Muscle layer of colon (tissue), 2 donors: Measurements from ENCODE around the gene C3orf22.

Experiments used
- H3K27ac ChIP-seq: one replicate; pipeline ENCODE4 v1.7.0; 2013; ENCODE audit warnings: low read depth, mild to moderate bottlenecking, low read length, moderate library complexity
- H3K27me3 ChIP-seq, 2 donors: one replicate each; pipeline ENCODE4 v1.7.0; 2013; ENCODE audit warnings: low read length in 2 of 2, mild to moderate bottlenecking in 2 of 2; ENCODE audit not compliant: insufficient read depth in 2 of 2, control insufficient read depth in 1 of 2
- H3K36me3 ChIP-seq: one replicate; pipeline ENCODE4 v1.7.0; 2013; ENCODE audit warnings: mild to moderate bottlenecking, low read length; ENCODE audit not compliant: insufficient read depth
- H3K4me1 ChIP-seq: one replicate; pipeline ENCODE4 v1.7.0; 2013; ENCODE audit warnings: mild to moderate bottlenecking, low read length; ENCODE audit not compliant: insufficient read depth
- H3K4me3 ChIP-seq, 2 donors: one replicate each; pipeline ENCODE4 v1.7.0; 2013; ENCODE audit warnings: low read length in 2 of 2, low read depth in 1 of 2, mild to moderate bottlenecking in 1 of 2, moderate library complexity in 1 of 2
- H3K9ac ChIP-seq: one replicate; pipeline ENCODE4 v1.7.0; 2013; ENCODE audit warnings: low read length
- H3K9me3 ChIP-seq: one replicate; pipeline ENCODE4 v1.7.0; 2013; ENCODE audit warnings: mild to moderate bottlenecking, low read length
- donor health status: abdominal sarcoma.
- donor health status: Adenocarcinoma of cecum.

C3orf22 gene

DNA sequence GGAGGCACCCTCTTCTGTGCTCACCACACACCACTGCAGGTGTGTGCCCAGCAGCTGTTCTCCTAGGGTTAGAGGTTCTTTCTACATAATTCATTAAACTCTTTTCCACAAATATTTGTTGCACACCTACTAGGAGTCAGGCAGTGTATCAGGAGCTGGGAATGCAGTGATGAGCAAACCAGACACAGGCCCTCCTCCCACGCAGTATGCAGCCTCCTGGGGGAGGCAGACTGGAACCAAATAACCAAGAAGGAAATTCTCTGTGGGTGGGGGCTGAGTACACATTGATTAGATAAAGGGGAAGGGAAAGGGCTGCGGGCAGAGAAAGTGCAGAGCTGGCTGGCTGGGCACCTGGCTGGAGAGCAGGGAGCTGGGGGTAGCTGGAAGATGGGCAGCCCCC lies 18.5 kb upstream of the C3orf22 start:
- Histone ChIP-seq H3K4me1 (no peaks in the 10 kb centered on the region), H3K9ac (no peak overlapping the region), H3K36me3 (no peaks in the 10 kb centered on the region), H3K4me3 (no peak overlapping the region), H3K27me3 (no peaks in the 10 kb centered on the region), H3K9me3 (no peaks in the 10 kb centered on the region), H3K27ac (no peak overlapping the region)

DNA sequence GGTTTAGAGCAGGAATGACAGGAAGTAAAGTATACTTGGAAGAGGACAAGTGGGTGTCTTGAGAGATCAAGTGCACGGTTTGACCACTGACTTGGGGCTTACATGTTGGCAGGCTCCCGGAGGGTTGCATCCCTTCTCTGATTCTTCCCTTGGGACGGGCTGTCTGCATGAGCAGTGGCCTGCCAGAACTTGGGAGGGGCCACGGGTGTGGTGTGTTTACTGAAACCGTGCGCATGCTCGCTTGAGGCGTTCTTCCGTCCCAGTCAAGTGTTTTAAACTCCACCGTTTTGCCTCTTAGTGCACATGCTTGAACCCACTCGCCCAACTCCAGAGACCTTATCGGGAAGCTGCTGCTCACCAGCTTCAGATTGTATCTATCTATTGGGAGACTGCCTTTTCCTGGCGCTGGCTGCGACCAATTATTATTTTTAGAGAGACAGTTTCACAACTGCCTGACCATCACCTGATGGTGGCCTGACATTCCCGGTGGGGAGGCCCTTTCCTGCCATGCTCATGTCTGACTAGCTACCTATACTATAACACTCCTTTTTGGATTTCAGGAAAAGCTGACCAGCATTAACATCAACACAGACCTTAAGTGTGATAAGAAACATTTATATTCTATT lies 14.9 kb upstream of the C3orf22 start:
- Histone ChIP-seq H3K4me3 (no peak overlapping the region), H3K27ac (no peak overlapping the region), H3K9me3 (no peaks in the 10 kb centered on the region), H3K27me3 (no peaks in the 10 kb centered on the region), H3K4me1 (no peaks in the 10 kb centered on the region), H3K36me3 (no peaks in the 10 kb centered on the region), H3K9ac (no peak overlapping the region)

DNA sequence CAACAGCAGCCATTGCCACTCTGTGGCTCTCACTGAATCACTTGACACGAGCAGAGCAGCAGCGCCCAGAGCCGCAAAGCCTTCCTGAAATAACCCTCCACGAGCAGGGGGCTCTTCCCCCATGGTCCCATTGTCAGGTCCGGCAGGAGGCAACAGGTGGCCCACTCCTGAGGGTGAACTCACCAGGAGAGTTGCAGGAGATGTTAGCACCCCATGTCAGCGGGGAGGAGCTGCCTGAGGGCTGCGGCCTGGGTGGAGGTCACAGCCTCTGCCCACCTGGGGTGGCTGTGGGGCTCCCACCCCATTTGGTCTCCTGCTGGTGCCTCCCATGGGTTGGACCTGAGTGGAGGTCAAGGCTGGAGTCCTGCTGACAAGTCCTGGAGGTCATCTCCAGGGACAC lies 12.3 kb upstream of the C3orf22 start:
- no peaks in the 10 kb centered on the region for H3K36me3 ChIP-seq

DNA sequence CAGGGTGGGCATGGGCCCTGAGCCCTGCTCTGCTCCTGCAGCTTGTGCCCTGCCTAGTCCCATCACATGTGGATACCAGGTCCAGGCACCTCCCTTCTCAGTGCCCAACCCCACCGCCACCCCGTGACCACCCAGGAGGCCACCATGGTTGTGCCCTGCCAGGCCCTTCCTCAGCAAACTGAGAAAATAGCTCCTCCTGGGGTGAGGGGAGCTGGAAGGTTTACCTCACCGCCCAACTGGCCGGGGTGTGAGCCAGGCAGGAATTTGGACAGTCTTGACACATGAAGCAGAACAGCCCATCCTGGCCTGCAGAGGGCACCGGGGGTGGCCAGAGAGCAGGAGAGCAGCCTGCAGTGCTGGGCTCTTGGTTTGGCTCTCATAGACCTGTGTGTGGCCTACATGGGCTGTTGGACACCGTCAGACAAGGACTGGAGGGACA lies 11.4 kb upstream of the C3orf22 start:
- H3K36me3 ChIP-seq, result no peaks in the 10 kb centered on the region
- no peak overlapping the region for H3K4me3 ChIP-seq
- H3K4me1 ChIP-seq, result no peaks in the 10 kb centered on the region
- no peaks in the 10 kb centered on the region for H3K27me3 ChIP-seq
- no peaks in the 10 kb centered on the region for H3K9me3 ChIP-seq
- no peak overlapping the region for H3K9ac ChIP-seq
- H3K27ac ChIP-seq, result no peak overlapping the region

More for the DNA sequence above, 12.3 kb upstream of the C3orf22 start:
- Histone ChIP-seq H3K4me1 (no peaks in the 10 kb centered on the region), H3K27ac (no peak overlapping the region), H3K4me3 (no peak overlapping the region), H3K27me3 (no peaks in the 10 kb centered on the region), H3K9ac (no peak overlapping the region), H3K9me3 (no peaks in the 10 kb centered on the region)

DNA sequence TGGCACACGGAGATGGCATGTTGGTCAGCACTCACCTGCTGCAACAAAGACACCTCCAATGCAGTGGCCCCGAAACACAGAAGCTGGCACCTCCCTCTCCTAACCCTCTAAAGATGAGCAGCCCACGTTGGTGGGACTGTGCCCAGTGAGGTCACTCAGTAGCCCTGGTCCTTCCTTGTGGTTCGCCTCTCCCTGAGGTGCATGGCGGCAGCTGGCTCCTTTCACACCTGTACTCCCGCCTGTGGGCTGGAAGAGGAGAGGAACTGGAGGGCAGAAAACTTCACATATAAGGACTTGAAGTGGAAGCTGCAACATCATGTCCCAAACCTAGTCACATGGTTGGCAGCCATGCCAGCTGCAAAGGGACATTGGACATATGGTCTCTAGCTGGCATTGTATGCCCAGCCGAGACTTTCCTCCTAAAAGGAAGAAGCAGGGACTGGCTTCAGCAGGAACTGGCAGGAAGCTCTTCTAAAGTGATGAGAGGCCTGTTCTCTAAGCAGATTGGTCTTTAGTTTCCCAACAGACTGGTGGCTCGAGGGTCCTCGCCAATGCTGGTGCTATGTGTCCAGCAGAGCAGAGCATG lies 10.8 kb upstream of the C3orf22 start:
- Histone ChIP-seq H3K36me3 (no peaks in the 10 kb centered on the region), H3K9me3 (no peaks in the 10 kb centered on the region), H3K27me3 (no peaks in the 10 kb centered on the region), H3K4me1 (no peaks in the 10 kb centered on the region), H3K4me3 (no peak overlapping the region), H3K27ac (no peak overlapping the region), H3K9ac (no peak overlapping the region)

DNA sequence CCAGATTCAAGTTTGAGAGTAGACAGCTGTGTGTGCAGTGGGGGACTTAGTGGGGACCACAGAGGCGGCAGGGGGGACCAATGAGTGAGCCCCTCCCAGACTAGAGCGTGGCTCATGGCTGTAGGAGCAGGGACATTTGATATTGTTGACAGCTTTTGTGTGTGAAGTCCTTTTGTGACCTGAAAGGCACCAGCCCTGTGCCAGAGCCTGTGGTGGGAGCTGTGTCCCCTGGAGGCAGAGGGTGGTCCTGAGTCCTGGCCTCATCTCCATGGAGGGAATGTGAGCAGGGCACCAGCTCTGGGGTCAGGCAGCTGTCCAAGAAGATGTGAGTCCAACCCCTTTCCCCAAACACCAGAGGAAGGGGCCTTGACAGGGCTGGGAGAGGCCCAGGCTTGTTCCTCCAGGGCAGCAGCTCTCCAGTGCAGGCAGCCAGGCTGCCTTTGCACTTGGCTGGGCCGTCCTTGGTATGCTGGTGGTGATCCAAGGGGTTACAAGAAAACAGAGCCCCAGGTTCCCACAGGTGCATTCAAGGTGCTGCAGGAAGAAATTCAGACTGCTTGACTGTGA lies 10.1 kb upstream of the C3orf22 start:
- Histone ChIP-seq H3K36me3 (no peaks in the 10 kb centered on the region), H3K27me3 (no peaks in the 10 kb centered on the region), H3K27ac (no peak overlapping the region), H3K4me3 (no peak overlapping the region), H3K4me1 (no peaks in the 10 kb centered on the region), H3K9ac (no peak overlapping the region), H3K9me3 (no peaks in the 10 kb centered on the region)

DNA sequence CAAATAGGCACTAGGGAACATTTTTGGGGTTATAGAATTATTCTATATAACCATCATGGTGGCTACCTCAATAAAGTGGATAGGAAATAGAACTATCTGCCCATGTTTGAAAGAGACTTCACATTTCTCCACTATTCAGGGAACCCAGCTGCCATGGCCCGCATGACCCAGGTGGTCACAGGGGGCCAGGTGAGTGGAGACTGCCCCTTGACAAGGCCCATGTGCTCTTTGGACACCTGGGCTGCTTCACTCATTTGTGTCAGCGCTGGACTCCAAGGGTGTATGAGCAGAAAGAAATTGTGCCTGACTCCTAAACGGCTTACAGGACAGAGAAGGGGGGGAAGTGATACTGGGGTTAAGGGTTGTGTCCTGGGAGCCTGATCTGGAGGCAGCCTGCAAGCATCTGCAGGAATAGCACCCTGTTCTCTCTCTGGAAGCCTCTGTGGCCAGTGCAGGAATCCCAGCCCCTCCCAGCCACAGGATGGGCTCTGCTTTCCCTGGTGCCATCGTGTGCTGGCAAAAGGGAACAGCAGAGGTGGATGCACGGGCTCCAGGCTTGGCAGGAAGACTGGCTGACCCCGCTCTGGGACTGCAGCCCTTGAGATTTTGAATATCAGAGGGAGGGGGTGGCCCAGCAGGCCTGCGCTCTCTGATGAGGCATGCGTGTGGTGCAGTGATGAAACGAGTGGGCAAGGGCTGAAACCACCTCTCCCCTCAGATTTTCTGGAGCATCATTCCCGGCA lies 9.1 kb upstream of the C3orf22 start:
- H3K36me3 ChIP-seq, result no peaks in the 10 kb centered on the region
- no peaks in the 10 kb centered on the region for H3K4me1 ChIP-seq
- no peaks in the 10 kb centered on the region for H3K9me3 ChIP-seq
- no peak overlapping the region for H3K4me3 ChIP-seq
- no peak overlapping the region for H3K9ac ChIP-seq
- H3K27ac ChIP-seq, result no peak overlapping the region
- H3K27me3 ChIP-seq, result no peaks in the 10 kb centered on the region

DNA sequence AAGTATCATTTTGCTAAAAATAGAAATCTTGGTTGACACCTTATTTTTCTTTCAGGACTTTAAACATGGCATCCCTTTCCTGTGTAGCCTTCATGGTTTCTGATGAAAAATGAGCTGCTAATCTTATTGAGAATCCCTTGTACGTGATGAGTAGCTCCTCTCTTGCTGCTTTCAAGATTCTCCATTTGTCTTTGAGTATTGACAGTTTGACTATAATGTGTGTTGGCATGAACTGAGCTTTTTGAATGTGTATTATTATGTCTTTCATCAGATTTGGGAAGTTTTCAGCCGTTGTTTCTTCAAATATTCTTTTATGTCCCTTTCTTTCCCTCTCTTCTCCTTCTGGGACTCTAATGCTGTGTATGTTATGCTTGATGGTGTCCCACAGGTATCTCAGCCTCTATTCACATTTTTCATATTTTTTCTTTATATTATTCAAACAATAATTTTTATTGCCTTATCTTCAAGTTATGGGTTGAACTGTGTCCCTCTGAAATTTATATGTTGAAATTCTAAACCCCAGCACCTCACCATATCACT lies 4.1 kb upstream of the C3orf22 start:
- H3K4me3 ChIP-seq, result no peak overlapping the region
- H3K9me3 ChIP-seq, result no peaks in the 10 kb centered on the region
- no peak overlapping the region for H3K27ac ChIP-seq
- no peak overlapping the region for H3K9ac ChIP-seq
- no peaks in the 10 kb centered on the region for H3K4me1 ChIP-seq
- peaks cover 0 to 4% of the 10 kb centered on the region in 2 donors for H3K27me3 ChIP-seq
- H3K36me3 ChIP-seq, result no peaks in the 10 kb centered on the region

DNA sequence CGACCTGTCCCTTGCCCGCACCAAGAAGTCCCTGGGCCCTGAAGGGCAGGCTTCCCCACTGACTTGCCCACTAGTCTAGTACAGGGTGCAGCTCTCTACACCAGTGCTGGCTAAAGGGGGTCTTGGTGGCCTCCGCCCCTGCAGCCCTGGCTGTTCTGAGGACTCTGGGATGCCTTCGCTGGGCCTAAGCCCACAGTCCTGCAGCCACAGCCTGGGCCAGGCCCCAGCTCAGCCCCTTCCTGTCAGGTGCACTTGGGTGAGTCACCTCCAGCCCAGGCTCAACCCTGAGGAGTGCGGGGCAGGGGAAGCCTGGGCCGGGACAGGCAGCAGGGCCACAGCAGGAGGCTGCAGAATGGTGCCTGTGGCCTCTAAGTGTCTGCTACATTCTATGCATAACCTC lies 971 bp downstream of the C3orf22 start:
- Histone ChIP-seq H3K27ac (no peak overlapping the region), H3K4me1 (no peaks in the 10 kb centered on the region), H3K4me3 (no peak overlapping the region)

DNA sequence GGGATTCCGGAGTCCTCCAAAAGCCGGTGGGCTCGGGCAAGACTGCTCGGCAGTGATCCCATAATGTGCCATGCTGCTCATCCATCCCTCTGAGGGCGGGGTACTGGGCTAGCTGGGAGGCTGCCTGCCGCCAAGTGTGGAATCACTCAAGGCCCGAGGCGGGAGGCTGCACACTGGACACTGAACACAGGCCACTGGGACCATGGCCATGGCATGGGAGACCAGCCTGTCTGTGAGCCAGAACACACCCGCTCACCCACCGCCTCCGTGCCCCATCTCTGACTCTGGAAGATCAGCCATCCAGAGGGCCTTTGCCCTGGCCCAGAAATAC lies 1.4 kb downstream of the C3orf22 start:
- H3K27ac ChIP-seq, result no peak overlapping the region
- H3K9me3 ChIP-seq, result no peaks in the 10 kb centered on the region
- H3K4me3 ChIP-seq, result no peak overlapping the region
- H3K27me3 ChIP-seq, result peaks cover 0 to 4% of the 10 kb centered on the region in 2 donors
- no peaks in the 10 kb centered on the region for H3K36me3 ChIP-seq
- no peak overlapping the region for H3K9ac ChIP-seq
- H3K4me1 ChIP-seq, result no peaks in the 10 kb centered on the region

More for the DNA sequence above, 971 bp downstream of the C3orf22 start:
- H3K9me3 ChIP-seq, result no peaks in the 10 kb centered on the region
- peaks cover 0 to 4% of the 10 kb centered on the region in 2 donors for H3K27me3 ChIP-seq
- no peak overlapping the region for H3K9ac ChIP-seq
- no peaks in the 10 kb centered on the region for H3K36me3 ChIP-seq

DNA sequence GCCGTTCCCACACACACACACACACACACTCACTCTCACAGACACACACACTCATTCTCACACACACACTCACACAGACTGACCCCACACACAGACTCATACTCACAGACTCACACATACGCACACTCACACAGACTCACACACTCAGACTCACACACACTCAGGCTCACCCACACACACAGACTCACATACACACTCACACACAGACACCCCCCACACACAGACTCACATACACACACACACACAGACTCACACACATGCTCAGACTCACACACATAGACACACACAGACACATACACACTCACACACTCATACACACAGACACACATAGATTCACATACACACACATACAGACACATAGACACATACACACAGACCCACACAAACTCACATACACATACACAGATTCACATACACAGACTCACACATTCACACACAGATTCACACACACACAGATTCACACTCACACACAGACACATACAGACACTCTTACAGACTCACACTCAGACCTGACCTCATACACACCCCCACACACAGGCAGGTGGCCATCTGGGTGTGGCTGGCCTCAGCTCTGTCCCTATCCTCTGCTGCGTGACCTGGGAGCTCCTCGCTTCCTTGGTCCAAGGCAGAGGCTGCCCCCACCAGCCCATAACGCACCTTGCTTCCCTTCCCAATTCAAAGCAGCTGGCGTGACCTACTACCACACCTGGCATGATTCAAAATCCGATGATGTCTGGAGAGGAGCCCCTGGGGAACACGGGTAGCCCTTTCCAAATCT lies 1.9 kb downstream of the C3orf22 start:
- Histone ChIP-seq H3K4me1 (no peaks in the 10 kb centered on the region), H3K9me3 (no peaks in the 10 kb centered on the region), H3K36me3 (no peaks in the 10 kb centered on the region), H3K27ac (no peak overlapping the region), H3K9ac (no peak overlapping the region), H3K4me3 (no peak overlapping the region), H3K27me3 (peaks cover 0 to 4% of the 10 kb centered on the region in 2 donors)
